Measurements from ENCODE around the gene RASL11B. TPM values are rescaled to one million over a fixed set of nuclear protein-coding genes. Genes with fewer than 3 reads are reported as not detected.

The RASL11B gene
- total and polyA plus RNA-seq, 2 donors (not counting 3 experiments of a cell fraction or from before 2014, with no cell fraction given): 0.83 TPM; not detected in 1

DNA sequence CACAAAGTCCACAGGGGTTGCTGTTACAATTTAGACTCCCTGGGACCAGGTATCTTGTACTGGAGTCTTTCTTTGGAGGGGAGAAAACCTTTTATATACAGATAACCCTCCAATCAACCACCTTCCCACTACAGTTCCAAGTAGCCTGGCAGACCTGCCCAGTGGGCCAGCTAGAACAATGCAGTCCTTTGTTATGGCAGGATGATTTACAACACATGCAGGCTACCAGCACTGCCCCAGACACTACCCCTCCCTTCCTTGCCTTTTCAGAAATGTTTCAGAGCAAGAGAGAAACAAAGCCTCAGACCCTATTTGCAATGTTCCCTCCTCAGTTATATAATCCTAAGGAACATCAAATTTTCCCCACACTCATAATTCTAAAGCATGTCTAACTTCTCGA is 11.1 kb downstream of the RASL11B start:
- CTCF ChIA-PET: interaction anchor here (1.2 kb wide), 1 partner anchor 39 kb away, joined by 3 read pairs; no protein-coding TSS in a partner anchor
- no peaks in the 10 kb centered on the region for H4K20me1 ChIP-seq (replicated peaks; ENCODE audit: control insufficient read depth, extremely low read depth, insufficient read depth, low read length)
- FAIRE-seq: no peak

DNA sequence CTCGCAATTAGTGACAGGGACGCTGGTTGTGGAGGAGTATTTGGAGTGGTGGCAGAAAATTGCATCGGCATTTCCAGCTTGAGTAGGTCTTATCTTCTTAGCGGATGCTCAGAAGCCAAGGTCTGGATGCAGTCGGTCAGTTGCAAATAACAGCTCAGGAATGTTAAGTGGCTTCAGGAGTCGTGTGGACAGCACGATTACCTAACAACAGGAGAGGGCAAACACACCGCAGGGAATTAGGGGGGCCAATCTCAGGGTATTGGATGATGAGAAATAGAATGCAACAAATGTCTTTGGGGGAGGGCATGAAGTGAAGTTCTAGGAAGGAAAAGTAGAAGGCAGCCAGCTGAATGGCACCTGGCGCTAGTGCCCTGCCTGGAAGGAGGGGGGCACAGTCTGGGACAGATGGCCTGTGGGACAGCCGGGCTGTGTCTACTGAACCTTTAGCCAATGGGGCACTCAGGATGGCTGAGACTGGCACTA is 11.8 kb downstream of the RASL11B start:
- no peak overlapping the region for H3K4me2 ChIP-seq (ENCODE audit: insufficient read depth, low read length)
- intact Hi-C loops (cut with micrococcal nuclease) (no loop called here), dilution Hi-C loops (cut with MboI; ENCODE audit: extremely low pct_ligation_motif_present, low sequenced_read_pairs) (no loop called here)
- POLR2A ChIA-PET: no interaction called here
- H3K9me1 ChIP-seq (replicated peaks; ENCODE audit: control insufficient read depth, extremely low read depth, insufficient read depth, low read length): no peaks in the 10 kb centered on the region
- no peaks in the 10 kb centered on the region for H3K4me1 ChIP-seq (ENCODE audit: control insufficient read depth, extremely low read depth, insufficient read depth, low read length)
- H3K27me3 ChIP-seq (ENCODE audit: control insufficient read depth in 2 of 2, insufficient read depth in 2 of 2, low read length in 2 of 2): no peaks in the 10 kb centered on the region
- CTCF ChIA-PET: no interaction called here
- H3K36me3 ChIP-seq (ENCODE audit: control insufficient read depth in 2 of 2, extremely low read depth in 1 of 2, insufficient read depth in 2 of 2, low read length in 2 of 2): no peaks in the 10 kb centered on the region
- BruUV-seq (replicated peaks): no TSS peak
- H4K20me1 ChIP-seq (replicated peaks; ENCODE audit: control insufficient read depth, extremely low read depth, insufficient read depth, low read length): no peaks in the 10 kb centered on the region
- H3K9me3 ChIP-seq (replicated peaks; ENCODE audit: control insufficient read depth, insufficient read depth, low read length): no peaks in the 10 kb centered on the region
- H3K79me2 ChIP-seq (ENCODE audit: control insufficient read depth, insufficient read depth, low read length): no peaks in the 10 kb centered on the region
- no peak for TF ChIP-seq GATA2 (IDR thresholded peaks at IDR 0.05; ENCODE audit: insufficient read depth, insufficient read length, low read depth, low read length)
- TF ChIP-seq POLR2A (IDR thresholded peaks at IDR 0.05; ENCODE audit: low read depth, low read length): no peak
- TF ChIP-seq, protein P1, sequence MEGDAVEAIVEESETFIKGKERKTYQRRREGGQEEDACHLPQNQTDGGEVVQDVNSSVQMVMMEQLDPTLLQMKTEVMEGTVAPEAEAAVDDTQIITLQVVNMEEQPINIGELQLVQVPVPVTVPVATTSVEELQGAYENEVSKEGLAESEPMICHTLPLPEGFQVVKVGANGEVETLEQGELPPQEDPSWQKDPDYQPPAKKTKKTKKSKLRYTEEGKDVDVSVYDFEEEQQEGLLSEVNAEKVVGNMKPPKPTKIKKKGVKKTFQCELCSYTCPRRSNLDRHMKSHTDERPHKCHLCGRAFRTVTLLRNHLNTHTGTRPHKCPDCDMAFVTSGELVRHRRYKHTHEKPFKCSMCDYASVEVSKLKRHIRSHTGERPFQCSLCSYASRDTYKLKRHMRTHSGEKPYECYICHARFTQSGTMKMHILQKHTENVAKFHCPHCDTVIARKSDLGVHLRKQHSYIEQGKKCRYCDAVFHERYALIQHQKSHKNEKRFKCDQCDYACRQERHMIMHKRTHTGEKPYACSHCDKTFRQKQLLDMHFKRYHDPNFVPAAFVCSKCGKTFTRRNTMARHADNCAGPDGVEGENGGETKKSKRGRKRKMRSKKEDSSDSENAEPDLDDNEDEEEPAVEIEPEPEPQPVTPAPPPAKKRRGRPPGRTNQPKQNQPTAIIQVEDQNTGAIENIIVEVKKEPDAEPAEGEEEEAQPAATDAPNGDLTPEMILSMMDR (IDR thresholded peaks at IDR 0.05; ENCODE audit: extremely low read depth in 1 of 2, insufficient read depth in 1 of 2, low read depth in 1 of 2, low read length in 2 of 2): no peak
- no peak for TF ChIP-seq EZH2 (IDR thresholded peaks at IDR 0.05; ENCODE audit: borderline replicate concordance, low read depth, low read length, severe bottlenecking)
- no peak for TF ChIP-seq MYC (IDR thresholded peaks at IDR 0.05; ENCODE audit: low read depth, low read length)
- TF ChIP-seq FOS (IDR thresholded peaks at IDR 0.05; ENCODE audit: borderline replicate concordance, insufficient read depth, low read length): no peak
- TF ChIP-seq, protein P2, sequence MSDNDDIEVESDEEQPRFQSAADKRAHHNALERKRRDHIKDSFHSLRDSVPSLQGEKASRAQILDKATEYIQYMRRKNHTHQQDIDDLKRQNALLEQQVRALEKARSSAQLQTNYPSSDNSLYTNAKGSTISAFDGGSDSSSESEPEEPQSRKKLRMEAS (IDR thresholded peaks at IDR 0.05; ENCODE audit: insufficient read depth, insufficient read length): no peak
- no peak for TF ChIP-seq JUN (IDR thresholded peaks at IDR 0.05; ENCODE audit: borderline replicate concordance, insufficient read depth, insufficient read length, low read depth)
- no peak for TF ChIP-seq POLR2AphosphoS5 (IDR thresholded peaks at IDR 0.05; ENCODE audit: insufficient read depth, low read depth, low read length)
- H2AFZ ChIP-seq (ENCODE audit: low read depth, low read length): no peak overlapping the region
- no peak overlapping the region for H3K27ac ChIP-seq (ENCODE audit: insufficient read depth, low read depth, low read length)
- FAIRE-seq (no peak), DNase-seq (ENCODE audit: low read depth, low spot score) (no peak)
- H3K9ac ChIP-seq (replicated peaks; ENCODE audit: extremely low read depth, insufficient read depth, low read length): no peak overlapping the region
- H3K4me3 ChIP-seq (replicated peaks in 1 of 3; ENCODE audit: insufficient read depth in 1 of 3, low read depth in 1 of 3, low read length in 3 of 3): no peak overlapping the region

More for the DNA sequence above, 11.1 kb downstream of the RASL11B start:
- Histone ChIP-seq H3K4me1 (ENCODE audit: control insufficient read depth, extremely low read depth, insufficient read depth, low read length) (no peaks in the 10 kb centered on the region), H3K4me3 (replicated peaks in 1 of 3; ENCODE audit: insufficient read depth in 1 of 3, low read depth in 1 of 3, low read length in 3 of 3) (no peak overlapping the region), H3K79me2 (ENCODE audit: control insufficient read depth, insufficient read depth, low read length) (no peaks in the 10 kb centered on the region), H3K4me2 (ENCODE audit: insufficient read depth, low read length) (no peak overlapping the region), H2AFZ (ENCODE audit: low read depth, low read length) (no peak overlapping the region), H3K27me3 (ENCODE audit: control insufficient read depth in 2 of 2, insufficient read depth in 2 of 2, low read length in 2 of 2) (no peaks in the 10 kb centered on the region), H3K27ac (ENCODE audit: insufficient read depth, low read depth, low read length) (no peak overlapping the region), H3K9me3 (replicated peaks; ENCODE audit: control insufficient read depth, insufficient read depth, low read length) (no peaks in the 10 kb centered on the region), H3K9me1 (replicated peaks; ENCODE audit: control insufficient read depth, extremely low read depth, insufficient read depth, low read length) (no peaks in the 10 kb centered on the region), H3K9ac (replicated peaks; ENCODE audit: extremely low read depth, insufficient read depth, low read length) (no peak overlapping the region), H3K36me3 (ENCODE audit: control insufficient read depth in 2 of 2, extremely low read depth in 1 of 2, insufficient read depth in 2 of 2, low read length in 2 of 2) (no peaks in the 10 kb centered on the region)
- POLR2A ChIA-PET: no interaction called here
- dilution Hi-C loops (cut with MboI; ENCODE audit: extremely low pct_ligation_motif_present, low sequenced_read_pairs) (no loop called here), intact Hi-C loops (cut with micrococcal nuclease) (no loop called here)
- no TSS peak for BruUV-seq (replicated peaks)
- DNase-seq (ENCODE audit: low read depth, low spot score): peak; percentile 75
- TF ChIP-seq POLR2AphosphoS5 (IDR thresholded peaks at IDR 0.05; ENCODE audit: insufficient read depth, low read depth, low read length) (no peak), EZH2 (IDR thresholded peaks at IDR 0.05; ENCODE audit: borderline replicate concordance, low read depth, low read length, severe bottlenecking) (no peak)
- TF ChIP-seq, protein P1 (IDR thresholded peaks at IDR 0.05; ENCODE audit: extremely low read depth in 1 of 2, insufficient read depth in 1 of 2, low read depth in 1 of 2, low read length in 2 of 2): no peak
